ENCODE measurements around the gene ANKRD52.
A peak's percentile ranks its signal among the peaks of the same experiment; 100 is the strongest.
"Not testable (repeated sequence)": the region's sequence is repeated elsewhere in the genome, so short reads cannot be mapped to it uniquely, and the experiment has no call there.

ANKRD52 gene

DNA sequence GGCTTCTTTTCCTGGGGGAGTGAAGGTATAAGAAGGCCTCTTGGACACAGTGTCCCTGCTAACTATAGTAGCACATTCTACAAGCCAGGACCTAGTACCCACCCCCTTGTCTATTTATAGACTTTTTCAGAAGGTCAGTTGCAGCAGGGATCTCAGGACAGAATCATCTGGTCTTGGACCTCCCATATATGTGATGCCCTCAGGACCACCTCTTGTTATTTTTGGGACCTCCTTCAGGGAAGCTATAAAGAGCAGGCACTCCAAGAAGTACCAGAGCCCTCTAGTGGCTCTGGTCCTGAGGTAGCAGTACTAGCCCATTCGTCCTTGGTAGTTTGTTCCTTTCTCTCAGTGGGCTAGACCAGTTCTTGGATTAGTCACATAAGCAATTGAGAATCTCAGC lies 12.8 kb upstream of the ANKRD52 start:
- no peak for DNase-seq

- no peak for DNase-seq
Observed at GRCh38 chr12:56267443-56268071, 9.4 kb upstream of the ANKRD52 start.

DNA sequence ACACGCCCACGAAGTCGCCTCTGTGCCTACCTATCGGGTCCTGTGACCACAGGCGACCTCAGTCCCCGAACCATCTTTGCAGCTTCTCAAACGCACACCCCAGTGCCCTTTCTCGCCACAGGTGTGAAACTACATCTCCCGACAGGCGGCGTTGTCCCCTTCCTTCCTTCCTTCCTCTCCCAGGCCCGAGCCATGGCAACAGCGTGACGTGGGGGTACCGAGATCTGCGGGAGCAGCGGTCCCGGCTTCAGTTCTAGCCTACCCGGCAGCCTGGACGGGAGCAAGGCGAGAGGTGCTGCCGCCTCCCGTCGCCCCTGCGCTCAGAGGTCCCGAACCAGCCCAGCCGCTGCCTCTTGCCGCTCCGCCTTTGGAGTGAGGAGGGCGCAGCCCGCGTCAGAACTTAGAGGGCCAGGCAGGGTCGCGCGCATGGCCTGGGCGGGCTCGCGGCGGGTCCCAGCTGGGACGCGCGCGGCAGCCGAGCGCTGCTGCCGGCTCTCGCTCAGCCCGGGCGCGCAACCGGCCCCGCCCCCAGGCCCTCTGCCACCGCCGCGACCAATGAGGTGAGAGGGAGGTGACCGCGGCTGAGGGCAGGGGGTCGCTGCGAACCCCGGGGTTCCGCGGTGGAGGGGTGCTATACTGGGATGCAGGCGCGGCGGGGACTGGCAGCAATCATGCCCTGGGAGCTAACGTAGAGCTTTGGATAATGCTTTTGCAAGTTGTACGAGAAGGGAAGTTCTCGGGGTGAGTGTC lies 8.7 kb upstream of the ANKRD52 start, which contains the start of gene COQ10A:
COQ10A (plus strand) TSS at position 250 of the 750 bp plus-strand sequence; CDS start at position 427, 177 bp downstream.
- peak; percentile 93 for DNase-seq

- not testable (repeated sequence) for DNase-seq
Observed at GRCh38 chr12:56266068-56266692, 8.0 kb upstream of the ANKRD52 start.

DNA sequence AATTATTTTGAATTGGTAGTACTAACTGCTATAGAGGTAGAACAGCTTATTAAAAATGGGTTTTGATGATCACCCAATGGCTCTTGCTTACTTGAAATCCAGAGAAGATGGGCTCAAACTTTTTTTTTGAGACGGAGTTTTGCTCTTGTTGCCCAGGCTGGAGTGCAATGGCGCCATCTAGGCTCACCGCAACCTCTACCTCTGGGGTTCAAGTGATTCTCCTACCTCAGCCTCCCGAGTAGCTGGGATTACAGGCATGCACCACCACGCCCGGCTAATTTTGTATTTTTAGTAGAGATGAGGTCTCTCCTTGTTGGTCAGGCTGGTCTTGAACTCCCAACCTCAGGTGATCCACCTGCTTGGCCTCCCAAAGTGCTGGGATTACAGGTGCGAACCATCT lies 4.8 kb upstream of the ANKRD52 start:
- DNase-seq: not testable (repeated sequence)

DNA sequence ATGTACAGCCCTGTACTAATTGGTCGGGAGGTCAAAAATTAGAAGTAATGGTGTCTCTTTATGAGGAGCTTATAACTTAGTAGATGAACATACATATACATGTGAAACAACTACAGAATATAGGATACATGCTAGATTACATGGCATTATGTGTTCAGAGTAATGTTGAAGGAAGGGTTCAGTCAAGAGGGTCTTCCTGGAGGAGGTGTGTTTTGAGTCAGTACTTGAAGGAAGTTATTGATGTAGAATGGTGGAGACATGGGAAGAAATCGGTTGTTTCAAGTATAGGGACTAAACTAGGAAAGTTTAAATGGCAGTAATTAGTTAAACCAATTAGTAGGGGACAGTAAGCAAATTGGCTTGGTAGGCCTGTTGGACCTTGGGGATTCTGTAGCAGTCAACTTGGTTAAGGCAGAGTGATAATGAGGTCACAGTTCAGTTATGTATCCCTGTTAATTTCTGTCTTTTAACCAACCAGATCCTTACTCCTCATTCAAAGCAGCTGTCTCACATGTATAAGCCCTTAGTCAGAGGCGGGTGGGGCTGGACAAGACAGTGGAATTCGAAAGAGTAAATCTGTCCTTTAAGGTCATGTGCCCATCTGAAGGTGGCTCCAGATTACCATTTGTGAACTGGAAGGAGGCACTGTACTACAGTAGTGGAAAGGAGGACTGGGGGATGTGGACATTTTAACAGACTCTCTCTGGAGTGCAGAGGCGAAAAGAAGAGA lies 3.5 kb upstream of the ANKRD52 start:
- no peak for DNase-seq

DNA sequence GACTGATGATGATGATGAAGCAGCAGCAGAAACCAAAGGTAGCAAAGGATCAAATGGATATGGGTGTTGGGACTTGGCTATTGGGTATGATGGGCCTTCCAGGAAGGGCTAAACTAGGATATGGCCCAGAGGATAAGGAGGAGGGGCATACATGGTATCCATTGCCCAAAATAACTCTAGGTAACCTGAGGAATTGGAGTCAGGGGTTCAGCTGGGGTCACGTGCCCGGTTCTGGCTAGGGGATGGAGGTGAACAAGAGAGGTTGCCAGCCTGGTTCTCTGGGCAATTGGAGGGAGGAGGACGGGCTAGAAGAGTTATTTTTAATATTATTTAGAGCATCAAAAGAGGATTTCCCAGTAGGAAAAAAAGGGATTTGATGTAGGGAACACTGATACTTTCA lies 2.7 kb upstream of the ANKRD52 start:
- DNase-seq: no peak

- DNase-seq: no peak
Observed at GRCh38 chr12:56260380-56260779, 2.2 kb upstream of the ANKRD52 start.

GRCh38 chr12:56258820-56259183 lies 618 bp upstream of the ANKRD52 start:
- no peak for DNase-seq

GRCh38 chr12:56257491-56258067 lies 605 bp downstream of the ANKRD52 start:
- DNase-seq: no peak

- DNase-seq: no peak
Observed at GRCh38 chr12:56257071-56257470, 1.1 kb downstream of the ANKRD52 start.

GRCh38 chr12:56256326-56256960 lies 1.7 kb downstream of the ANKRD52 start:
- DNase-seq: no peak

- DNase-seq: no peak
Observed at GRCh38 chr12:56255671-56256070, 2.5 kb downstream of the ANKRD52 start.

- no peak for DNase-seq
Observed at GRCh38 chr12:56253091-56253490, 5.1 kb downstream of the ANKRD52 start.

DNA sequence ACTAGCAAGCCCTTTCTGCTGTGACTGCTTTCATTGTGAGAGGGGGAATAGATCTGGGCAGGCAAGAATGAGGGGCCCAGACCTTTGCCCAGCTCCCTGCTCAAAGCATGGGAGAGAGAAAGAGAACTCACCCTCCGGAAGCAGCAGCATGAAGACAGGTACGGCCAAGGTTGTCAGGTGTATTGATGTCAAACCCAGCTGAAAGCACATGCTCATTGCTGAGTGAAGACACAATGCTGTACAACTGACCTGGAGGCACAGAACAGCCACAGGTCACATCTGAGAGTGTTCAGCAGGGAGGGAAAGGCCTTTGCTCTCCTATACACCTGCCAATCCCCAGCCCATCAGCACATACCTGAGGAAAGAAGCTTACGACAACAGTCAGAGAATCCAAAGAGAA lies 5.5 kb downstream of the ANKRD52 start:
- no peak for DNase-seq

- DNase-seq: no peak
Observed at GRCh38 chr12:56248711-56249110, 9.5 kb downstream of the ANKRD52 start.

GRCh38 chr12:56247923-56248322 lies 10.3 kb downstream of the ANKRD52 start:
- DNase-seq: no peak

- DNase-seq: no peak
Observed at GRCh38 chr12:56244494-56244893, 13.7 kb downstream of the ANKRD52 start.

DNA sequence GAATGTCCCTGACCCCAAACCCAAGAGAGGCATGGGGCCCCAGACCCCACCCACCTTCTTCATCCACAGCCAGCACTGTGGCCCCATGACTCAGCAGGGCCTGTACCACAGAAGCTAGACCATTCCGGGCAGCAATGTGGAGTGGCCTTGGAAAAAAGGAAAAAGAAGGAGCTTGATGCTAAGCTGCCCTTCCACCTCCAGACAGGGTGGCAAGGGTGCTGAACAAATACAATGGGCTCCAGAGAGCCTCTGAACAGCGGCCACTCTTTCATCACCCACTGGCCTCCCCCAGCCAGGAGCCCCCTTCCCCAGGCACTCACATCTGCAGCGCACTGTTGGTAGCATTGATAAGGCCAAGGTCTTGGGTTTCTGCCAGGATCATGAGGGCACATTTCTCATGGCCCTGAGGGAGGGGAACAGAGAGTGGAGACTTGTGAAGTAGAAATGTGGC lies 14.4 kb downstream of the ANKRD52 start:
- no peak for DNase-seq

- DNase-seq: no peak
Observed at GRCh38 chr12:56242986-56243385, 15.2 kb downstream of the ANKRD52 start.

- no peak for DNase-seq
Observed at GRCh38 chr12:56241424-56242303, 16.5 kb downstream of the ANKRD52 start.
